Spleen (tissue), 11 donors: ENCODE measurements around the gene KIF17. TPM values are rescaled to one million over a fixed set of nuclear protein-coding genes. Genes with fewer than 3 reads are reported as not detected.

Experiments
- DNase-seq: peaks from one replicate; pipeline ENCODE4 v3.0.0-alpha.2; 2020
- H3K27ac ChIP-seq, 8 donors: fragments of 200-600 bp; sonication (generic) in 7 of 8; 1 replicate in 4 of 8; 2 replicates in 4 of 8; pipeline versions ENCODE4 v1.5.0 to v1.8.0; 2016 to 2021; ENCODE audit warnings: inconsistent platforms in 4 of 8, mild to moderate bottlenecking in 4 of 8, moderate library complexity in 1 of 8
- H3K27me3 ChIP-seq, 7 donors: fragments of 200-600 bp; sonication (generic) in 6 of 7; replicated peaks in 1 of 7; 1 replicate in 4 of 7; 2 replicates in 3 of 7; pipeline versions ENCODE4 v1.5.0 to v1.8.0; 2016 to 2021; ENCODE audit warnings: inconsistent platforms in 3 of 7, mild to moderate bottlenecking in 1 of 7
- H3K36me3 ChIP-seq, 6 donors: fragments of 200-600 bp; sonication (generic) in 5 of 6; 1 replicate in 4 of 6; 2 replicates in 2 of 6; pipeline versions ENCODE4 v1.5.0 to v1.8.0; 2016 to 2021; ENCODE audit warnings: inconsistent platforms in 2 of 6
- H3K4me1 ChIP-seq, 6 donors: fragments of 200-600 bp; sonication (generic) in 5 of 6; 1 replicate in 3 of 6; 2 replicates in 3 of 6; pipeline versions ENCODE4 v1.5.0 to v1.8.0; 2016 to 2021; ENCODE audit warnings: inconsistent platforms in 3 of 6
- H3K4me3 ChIP-seq, 8 donors: fragments of 200-600 bp; sonication (generic) in 7 of 8; 1 replicate in 4 of 8; 2 replicates in 4 of 8; pipeline versions ENCODE4 v1.5.0 to v1.8.0; 2016 to 2021; ENCODE audit warnings: inconsistent platforms in 4 of 8, mild to moderate bottlenecking in 4 of 8, moderate library complexity in 2 of 8
- H3K9me3 ChIP-seq, 8 donors: fragments of 200-600 bp; sonication (generic) in 7 of 8; 1 replicate in 4 of 8; 2 replicates in 4 of 8; pipeline versions ENCODE4 v1.5.0 to v1.8.0; 2016 to 2021; ENCODE audit warnings: inconsistent platforms in 4 of 8
- POLR2A ChIP-seq, 3 donors: fragments of 450-650 bp; IDR thresholded peaks; one replicate each; pipeline ENCODE4 v1.5.1; 2017; ENCODE audit warnings: antibody characterized with exemption in 3 of 3, mild to moderate bottlenecking in 1 of 3
- POLR2AphosphoS5 ChIP-seq, 3 donors: sonication (generic); formaldehyde crosslinking; IDR thresholded peaks; one replicate each; pipeline ENCODE4 v1.5.1; 2017; ENCODE audit warnings: antibody characterized with exemption in 3 of 3
- WGBS, 5 donors: extraction: QIAGEN DNeasy Blood & Tissue Kit in 3 of 5; methylation state at CpG; one replicate each; pipeline versions ENCODE4 v1.1.5 to v1.1.7; 2013 to 2018; 5-methylcytosine and 5-hydroxymethylcytosine counted together
- intact Hi-C: fragments of 100-400 bp; cut with DNase I; formaldehyde crosslinking; loops from one replicate; pipeline ENCODE4 v1.15.0; 2023; ENCODE audit warnings: low total_unique reads
- polyA plus RNA-seq, 3 donors: library from polyadenylated mRNA; stranded (reverse); fragments of 200-250 nt; gene quantifications; one replicate each; pipeline ENCODE4 v1.2.1, GENCODE V29; 2013
- total RNA-seq, 7 donors: library from RNA; depleted of rRNA in 3 of 7; stranded (reverse); fragments of >200 nt in 3 of 7; fragmentation: NEBNext Ultra II Directional in 4 of 7; extraction: Animal tissue kit (Norgen Biotek cat#: 25700) in 4 of 7; gene quantifications; one replicate each; pipeline versions ENCODE4 v1.1.0 to v1.2.1, GENCODE V29; 2016 to 2021
- TF ChIP-seq, protein P1 (sequence below), 11 experiments: fragments of 200-600 bp in 7 of 11; fragments of 450-650 bp in 4 of 11; sonication (generic) in 4 of 11; IDR thresholded peaks in 8 of 11; conservative IDR thresholded peaks in 3 of 11; 1 replicate in 7 of 11; 2 replicates in 4 of 11; pipeline versions ENCODE4 v1.4.0 to v1.8.0; 2016 to 2021; ENCODE audit warnings: antibody characterized with exemption in 11 of 11, inconsistent platforms in 4 of 11, mild to moderate bottlenecking in 1 of 11
- donor health status: healthy with polysubstance abuse.
- donor health status: DM: no; HTN: no; CAD: no; lungs with moderate emphysema.
- donor health status: DM: no; HTN: no; CAD: no.
- donor health status: Bipolar disorder and iron deficiency.
- donor health status: healthy.
- donor health status: DM: no; HTN: no; CAD: no.
- donor health status: DM: yes; HTN: yes; CAD: no.

The KIF17 gene
- total and polyA plus RNA-seq, 10 donors = 8.3 to 82.2 (median 47.6) TPM

DNA sequence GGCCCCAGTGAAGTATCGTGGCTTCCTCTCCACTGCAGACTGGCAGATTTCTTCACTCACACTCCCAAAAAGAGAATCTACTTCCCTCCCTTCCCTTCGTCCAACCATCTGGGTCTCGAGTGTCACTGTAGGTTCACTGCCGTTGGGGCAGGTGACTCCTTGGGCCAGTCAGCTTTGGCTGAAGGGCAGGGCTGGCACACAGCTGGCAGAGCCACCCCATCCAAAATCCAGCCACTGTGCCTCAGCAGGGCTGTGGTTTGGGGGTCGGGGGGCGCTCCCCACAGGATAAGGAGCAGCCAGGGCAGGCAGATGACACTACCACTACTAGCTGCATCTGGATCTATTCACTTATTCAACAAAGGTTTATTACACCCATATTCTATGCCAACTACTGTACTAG is 74.7 kb downstream of the KIF17 start:
- intact Hi-C loops = no loop called here
- Histone ChIP-seq H3K4me1 (peaks cover 0 to 9% (median 5%) of the 10 kb centered on the region in 6 donors), H3K27ac (no peak overlapping the region), H3K27me3 (no peaks in the 10 kb centered on the region), H3K36me3 (peaks cover 0 to 100% (median 65%) of the 10 kb centered on the region in 6 donors), H3K4me3 (no peak overlapping the region), H3K9me3 (no peaks in the 10 kb centered on the region)
- TF ChIP-seq POLR2A (IDR thresholded peaks at IDR 0.05) (no peak), POLR2AphosphoS5 (IDR thresholded peaks at IDR 0.05) (peak in 2 of 3 donors; percentile 26 to 50)
- 66 to 76% (median 69%) methylated on average over 4 to 6 of the region's 6 CpGs for WGBS, 5 donors
- DNase-seq = no peak

DNA sequence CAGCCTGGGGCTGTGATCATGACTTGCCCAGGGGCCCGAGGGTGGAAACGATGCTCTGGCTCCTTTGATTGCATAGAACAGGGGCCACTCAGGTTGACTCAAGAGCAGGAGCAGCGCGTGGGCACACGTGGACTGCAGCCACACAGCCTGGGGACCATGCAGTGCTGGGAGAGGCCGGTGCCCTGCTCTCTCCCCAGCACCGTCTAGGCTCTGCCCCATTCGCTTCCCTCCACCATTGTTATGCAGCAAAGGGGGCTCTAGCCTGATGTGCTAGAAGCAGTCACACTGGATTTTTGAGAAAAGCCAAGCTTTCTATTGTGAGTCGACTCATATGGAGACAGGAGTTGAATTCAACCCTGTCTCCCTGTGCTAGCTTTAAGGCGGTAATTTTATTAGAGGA is 75.8 kb downstream of the KIF17 start:
- intact Hi-C loops = no loop called here
- 83 to 99% (median 88%) methylated on average over 5 to 10 of the region's 10 CpGs for WGBS, 5 donors
- Histone ChIP-seq H3K4me1 (peaks cover 0 to 13% (median 5%) of the 10 kb centered on the region in 6 donors), H3K27me3 (no peaks in the 10 kb centered on the region), H3K27ac (no peak overlapping the region), H3K9me3 (no peaks in the 10 kb centered on the region), H3K4me3 (no peak overlapping the region), H3K36me3 (peaks cover 0 to 100% (median 67%) of the 10 kb centered on the region in 6 donors)
- TF ChIP-seq POLR2AphosphoS5 (IDR thresholded peaks at IDR 0.05) (no peak), POLR2A (IDR thresholded peaks at IDR 0.05) (no peak)
- TF ChIP-seq, protein P1, sequence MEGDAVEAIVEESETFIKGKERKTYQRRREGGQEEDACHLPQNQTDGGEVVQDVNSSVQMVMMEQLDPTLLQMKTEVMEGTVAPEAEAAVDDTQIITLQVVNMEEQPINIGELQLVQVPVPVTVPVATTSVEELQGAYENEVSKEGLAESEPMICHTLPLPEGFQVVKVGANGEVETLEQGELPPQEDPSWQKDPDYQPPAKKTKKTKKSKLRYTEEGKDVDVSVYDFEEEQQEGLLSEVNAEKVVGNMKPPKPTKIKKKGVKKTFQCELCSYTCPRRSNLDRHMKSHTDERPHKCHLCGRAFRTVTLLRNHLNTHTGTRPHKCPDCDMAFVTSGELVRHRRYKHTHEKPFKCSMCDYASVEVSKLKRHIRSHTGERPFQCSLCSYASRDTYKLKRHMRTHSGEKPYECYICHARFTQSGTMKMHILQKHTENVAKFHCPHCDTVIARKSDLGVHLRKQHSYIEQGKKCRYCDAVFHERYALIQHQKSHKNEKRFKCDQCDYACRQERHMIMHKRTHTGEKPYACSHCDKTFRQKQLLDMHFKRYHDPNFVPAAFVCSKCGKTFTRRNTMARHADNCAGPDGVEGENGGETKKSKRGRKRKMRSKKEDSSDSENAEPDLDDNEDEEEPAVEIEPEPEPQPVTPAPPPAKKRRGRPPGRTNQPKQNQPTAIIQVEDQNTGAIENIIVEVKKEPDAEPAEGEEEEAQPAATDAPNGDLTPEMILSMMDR (IDR thresholded peaks at IDR 0.05 in 8 of 11, conservative IDR thresholded peaks at IDR 0.05 in 3 of 11) = no peak
- no peak for DNase-seq

DNA sequence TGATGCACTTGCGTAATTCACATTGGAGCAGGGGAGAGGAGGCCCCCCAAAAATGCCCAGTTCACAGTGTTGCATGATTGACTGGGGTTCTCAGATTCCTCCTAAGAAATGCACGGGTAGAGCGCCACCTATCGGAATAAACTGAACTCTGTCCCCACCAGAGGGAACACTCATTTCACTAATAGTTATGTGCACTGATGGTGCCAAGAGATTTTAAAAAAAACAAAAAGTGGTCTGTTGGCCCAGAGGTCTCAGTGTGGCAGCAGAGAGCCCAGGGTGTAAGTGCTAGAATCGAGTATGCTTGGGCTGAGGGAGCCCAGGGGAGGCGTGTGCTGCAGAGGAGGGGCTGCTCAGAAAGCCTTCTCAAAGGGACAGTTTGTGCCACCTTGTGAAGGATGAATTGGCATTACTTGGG is 77.6 kb downstream of the KIF17 start:
- intact Hi-C loops = no loop called here
- WGBS, 5 donors = 25 to 31% (median 25%) methylated on average over 6 of the region's 6 CpGs
- H3K36me3 ChIP-seq = peaks cover 0 to 91% (median 57%) of the 10 kb centered on the region in 6 donors
- no peak for DNase-seq
- no peak for TF ChIP-seq POLR2A (IDR thresholded peaks at IDR 0.05)
- TF ChIP-seq, protein P1 (IDR thresholded peaks at IDR 0.05 in 8 of 11, conservative IDR thresholded peaks at IDR 0.05 in 3 of 11) = peak; percentile 50 to 87 (median 78)
- no peak overlapping the region for H3K4me3 ChIP-seq
- H3K27ac ChIP-seq = no peak overlapping the region
- H3K4me1 ChIP-seq = peaks cover 0 to 31% (median 9%) of the 10 kb centered on the region in 6 donors
- H3K9me3 ChIP-seq = no peaks in the 10 kb centered on the region
- no peaks in the 10 kb centered on the region for H3K27me3 ChIP-seq

DNA sequence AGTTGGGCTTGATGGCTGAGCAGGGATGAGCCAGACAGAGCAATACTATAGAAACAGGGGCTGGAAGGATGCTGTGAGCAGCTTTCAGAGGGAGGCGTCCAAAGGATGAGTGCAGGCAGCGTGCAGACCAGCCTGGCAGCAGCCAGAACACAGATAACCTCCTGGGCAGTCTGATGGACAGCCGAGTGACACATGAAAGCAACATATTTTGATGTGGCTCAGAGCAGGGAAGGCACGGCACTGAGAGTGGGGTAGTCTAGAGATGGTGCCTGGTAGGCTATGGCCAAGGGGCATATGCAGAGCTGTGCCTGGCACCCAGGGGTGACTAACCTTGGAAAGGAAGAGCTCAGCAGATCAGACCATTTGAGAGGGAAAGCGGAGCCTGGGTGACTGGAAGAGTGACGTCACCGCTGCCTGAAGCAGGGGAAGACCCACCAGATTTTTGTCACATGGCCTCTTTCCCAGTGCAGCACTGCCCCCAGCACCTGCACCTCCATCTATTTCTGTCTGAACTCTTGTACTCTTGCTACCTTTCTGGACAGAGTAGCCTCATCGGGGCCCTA is 80.9 kb downstream of the KIF17 start:
- DNase-seq = no peak
- Histone ChIP-seq H3K36me3 (peaks cover 0 to 58% (median 35%) of the 10 kb centered on the region in 6 donors), H3K4me3 (no peak overlapping the region), H3K9me3 (no peaks in the 10 kb centered on the region), H3K4me1 (peaks cover 8 to 51% (median 23%) of the 10 kb centered on the region in 6 donors), H3K27ac (no peak overlapping the region), H3K27me3 (no peaks in the 10 kb centered on the region)
- intact Hi-C loops = loop anchor here (5.0 kb wide), 1 partner anchor 115 kb away; no protein-coding TSS in a partner anchor
- TF ChIP-seq POLR2A (IDR thresholded peaks at IDR 0.05) (no peak), POLR2AphosphoS5 (IDR thresholded peaks at IDR 0.05) (no peak)
- TF ChIP-seq, protein P1 (IDR thresholded peaks at IDR 0.05 in 8 of 11, conservative IDR thresholded peaks at IDR 0.05 in 3 of 11) = no peak
- whole genome bisulfite sequencing, 5 donors = 86 to 95% (median 89%) methylated on average over 8 of the region's 8 CpGs
